ENCODE results near the gene TET3. TPM values are rescaled to one million over a fixed set of nuclear protein-coding genes. Genes with fewer than 3 reads are reported as not detected.
A peak's percentile ranks its signal among the peaks of the same experiment; 100 is the strongest.

The TET3 gene
- total and polyA plus RNA-seq, 9 of the 15 experiments (the other 6 are each of a cell fraction or from before 2014, with no cell fraction given) = 0.35 to 16.3 (median 5.5) TPM

GRCh38 chr2:73976803-73977202 is 7.9 kb upstream of the TET3 start:
- ATAC-seq (no peak), DNase-seq (ENCODE audit: extremely low read depth in 1 of 4, low spot score in 3 of 4) (no peak), FAIRE-seq (no peak)
- intact Hi-C loops (cut with micrococcal nuclease) (no loop called here), in situ Hi-C loops (cut with MboI) (no loop called here)
- Histone ChIP-seq H2AFZ (ENCODE audit: low read depth, low read length) (no peak overlapping the region), H3K9ac (ENCODE audit: insufficient read depth in 1 of 2, low read depth in 2 of 2, low read length in 2 of 2) (peak overlapping the region in 1 of 2 experiments; percentile 59; a peak in 1 of 4 replicates), H3K9me1 (ENCODE audit: control insufficient read depth, insufficient read depth, low read length) (no peaks in the 10 kb centered on the region), H3K27me3 (ENCODE audit: control insufficient read depth in 2 of 2, insufficient read depth in 2 of 2, low read length in 2 of 2) (no peaks in the 10 kb centered on the region), H4K20me1 (replicated peaks; ENCODE audit: control insufficient read depth, insufficient read depth, low read length) (no peaks in the 10 kb centered on the region), H3K4me2 (ENCODE audit: insufficient read depth, low read length) (no peak overlapping the region), H3K36me3 (ENCODE audit: control insufficient read depth, insufficient read depth, low read length) (peaks cover 2% of the 10 kb centered on the region; the same call in 1 of the 3 replicates), H3K27ac (ENCODE audit: extremely low read depth, low read depth, low read length) (no peak overlapping the region), H3K4me3 (no peak overlapping the region), H3K9me3 (replicated peaks; ENCODE audit: control insufficient read depth, insufficient read depth, low read depth, low read length) (no peaks in the 10 kb centered on the region), H3K79me2 (ENCODE audit: control insufficient read depth, insufficient read depth, low read length) (peaks cover 18% of the 10 kb centered on the region; the same call in 1 of the 3 replicates), H3K4me1 (replicated peaks in 1 of 2; ENCODE audit: control insufficient read depth in 2 of 2, insufficient read depth in 2 of 2, low read length in 2 of 2) (peaks cover 23 to 39% of the 10 kb centered on the region in 2 experiments; a peak in 4 of 5 replicates)
- WGBS (ENCODE audit: insufficient coverage, low coverage, missing lambda C conversion rate) = 89% methylated on average over 1 of the region's 1 CpG
- POLR2A ChIA-PET = interaction anchor here (1.0 to 1.7 kb wide), 4 partner anchors 9 to 202 kb away, joined by 3 to 8 read pairs (median 4); partner anchors contain the start of gene MOB1A
- CTCF ChIA-PET (ENCODE audit: low intra/inter-chr PET ratio) = no interaction called here
- BruUV-seq (replicated peaks) = no TSS peak
- TF ChIP-seq ZNF212 (CRISPR knock-in tag; IDR thresholded peaks at IDR 0.05) (no peak), SIRT6 (IDR thresholded peaks at IDR 0.05; ENCODE audit: low read depth, low read length) (no peak), HDAC3 (IDR thresholded peaks at IDR 0.05; ENCODE audit: borderline replicate concordance, partially characterized antibody) (no peak), CTBP1 (IDR thresholded peaks at IDR 0.05; ENCODE audit: borderline replicate concordance) (no peak), ZNF449 (CRISPR knock-in tag; IDR thresholded peaks at IDR 0.05) (no peak), ATF7 (IDR thresholded peaks at IDR 0.05) (no peak)
- TF ChIP-seq, protein P1, sequence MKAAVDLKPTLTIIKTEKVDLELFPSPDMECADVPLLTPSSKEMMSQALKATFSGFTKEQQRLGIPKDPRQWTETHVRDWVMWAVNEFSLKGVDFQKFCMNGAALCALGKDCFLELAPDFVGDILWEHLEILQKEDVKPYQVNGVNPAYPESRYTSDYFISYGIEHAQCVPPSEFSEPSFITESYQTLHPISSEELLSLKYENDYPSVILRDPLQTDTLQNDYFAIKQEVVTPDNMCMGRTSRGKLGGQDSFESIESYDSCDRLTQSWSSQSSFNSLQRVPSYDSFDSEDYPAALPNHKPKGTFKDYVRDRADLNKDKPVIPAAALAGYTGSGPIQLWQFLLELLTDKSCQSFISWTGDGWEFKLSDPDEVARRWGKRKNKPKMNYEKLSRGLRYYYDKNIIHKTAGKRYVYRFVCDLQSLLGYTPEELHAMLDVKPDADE (conservative IDR thresholded peaks at IDR 0.05; ENCODE audit: control insufficient read depth, low read depth, low read length) = no peak
- TF ChIP-seq, protein P2, sequence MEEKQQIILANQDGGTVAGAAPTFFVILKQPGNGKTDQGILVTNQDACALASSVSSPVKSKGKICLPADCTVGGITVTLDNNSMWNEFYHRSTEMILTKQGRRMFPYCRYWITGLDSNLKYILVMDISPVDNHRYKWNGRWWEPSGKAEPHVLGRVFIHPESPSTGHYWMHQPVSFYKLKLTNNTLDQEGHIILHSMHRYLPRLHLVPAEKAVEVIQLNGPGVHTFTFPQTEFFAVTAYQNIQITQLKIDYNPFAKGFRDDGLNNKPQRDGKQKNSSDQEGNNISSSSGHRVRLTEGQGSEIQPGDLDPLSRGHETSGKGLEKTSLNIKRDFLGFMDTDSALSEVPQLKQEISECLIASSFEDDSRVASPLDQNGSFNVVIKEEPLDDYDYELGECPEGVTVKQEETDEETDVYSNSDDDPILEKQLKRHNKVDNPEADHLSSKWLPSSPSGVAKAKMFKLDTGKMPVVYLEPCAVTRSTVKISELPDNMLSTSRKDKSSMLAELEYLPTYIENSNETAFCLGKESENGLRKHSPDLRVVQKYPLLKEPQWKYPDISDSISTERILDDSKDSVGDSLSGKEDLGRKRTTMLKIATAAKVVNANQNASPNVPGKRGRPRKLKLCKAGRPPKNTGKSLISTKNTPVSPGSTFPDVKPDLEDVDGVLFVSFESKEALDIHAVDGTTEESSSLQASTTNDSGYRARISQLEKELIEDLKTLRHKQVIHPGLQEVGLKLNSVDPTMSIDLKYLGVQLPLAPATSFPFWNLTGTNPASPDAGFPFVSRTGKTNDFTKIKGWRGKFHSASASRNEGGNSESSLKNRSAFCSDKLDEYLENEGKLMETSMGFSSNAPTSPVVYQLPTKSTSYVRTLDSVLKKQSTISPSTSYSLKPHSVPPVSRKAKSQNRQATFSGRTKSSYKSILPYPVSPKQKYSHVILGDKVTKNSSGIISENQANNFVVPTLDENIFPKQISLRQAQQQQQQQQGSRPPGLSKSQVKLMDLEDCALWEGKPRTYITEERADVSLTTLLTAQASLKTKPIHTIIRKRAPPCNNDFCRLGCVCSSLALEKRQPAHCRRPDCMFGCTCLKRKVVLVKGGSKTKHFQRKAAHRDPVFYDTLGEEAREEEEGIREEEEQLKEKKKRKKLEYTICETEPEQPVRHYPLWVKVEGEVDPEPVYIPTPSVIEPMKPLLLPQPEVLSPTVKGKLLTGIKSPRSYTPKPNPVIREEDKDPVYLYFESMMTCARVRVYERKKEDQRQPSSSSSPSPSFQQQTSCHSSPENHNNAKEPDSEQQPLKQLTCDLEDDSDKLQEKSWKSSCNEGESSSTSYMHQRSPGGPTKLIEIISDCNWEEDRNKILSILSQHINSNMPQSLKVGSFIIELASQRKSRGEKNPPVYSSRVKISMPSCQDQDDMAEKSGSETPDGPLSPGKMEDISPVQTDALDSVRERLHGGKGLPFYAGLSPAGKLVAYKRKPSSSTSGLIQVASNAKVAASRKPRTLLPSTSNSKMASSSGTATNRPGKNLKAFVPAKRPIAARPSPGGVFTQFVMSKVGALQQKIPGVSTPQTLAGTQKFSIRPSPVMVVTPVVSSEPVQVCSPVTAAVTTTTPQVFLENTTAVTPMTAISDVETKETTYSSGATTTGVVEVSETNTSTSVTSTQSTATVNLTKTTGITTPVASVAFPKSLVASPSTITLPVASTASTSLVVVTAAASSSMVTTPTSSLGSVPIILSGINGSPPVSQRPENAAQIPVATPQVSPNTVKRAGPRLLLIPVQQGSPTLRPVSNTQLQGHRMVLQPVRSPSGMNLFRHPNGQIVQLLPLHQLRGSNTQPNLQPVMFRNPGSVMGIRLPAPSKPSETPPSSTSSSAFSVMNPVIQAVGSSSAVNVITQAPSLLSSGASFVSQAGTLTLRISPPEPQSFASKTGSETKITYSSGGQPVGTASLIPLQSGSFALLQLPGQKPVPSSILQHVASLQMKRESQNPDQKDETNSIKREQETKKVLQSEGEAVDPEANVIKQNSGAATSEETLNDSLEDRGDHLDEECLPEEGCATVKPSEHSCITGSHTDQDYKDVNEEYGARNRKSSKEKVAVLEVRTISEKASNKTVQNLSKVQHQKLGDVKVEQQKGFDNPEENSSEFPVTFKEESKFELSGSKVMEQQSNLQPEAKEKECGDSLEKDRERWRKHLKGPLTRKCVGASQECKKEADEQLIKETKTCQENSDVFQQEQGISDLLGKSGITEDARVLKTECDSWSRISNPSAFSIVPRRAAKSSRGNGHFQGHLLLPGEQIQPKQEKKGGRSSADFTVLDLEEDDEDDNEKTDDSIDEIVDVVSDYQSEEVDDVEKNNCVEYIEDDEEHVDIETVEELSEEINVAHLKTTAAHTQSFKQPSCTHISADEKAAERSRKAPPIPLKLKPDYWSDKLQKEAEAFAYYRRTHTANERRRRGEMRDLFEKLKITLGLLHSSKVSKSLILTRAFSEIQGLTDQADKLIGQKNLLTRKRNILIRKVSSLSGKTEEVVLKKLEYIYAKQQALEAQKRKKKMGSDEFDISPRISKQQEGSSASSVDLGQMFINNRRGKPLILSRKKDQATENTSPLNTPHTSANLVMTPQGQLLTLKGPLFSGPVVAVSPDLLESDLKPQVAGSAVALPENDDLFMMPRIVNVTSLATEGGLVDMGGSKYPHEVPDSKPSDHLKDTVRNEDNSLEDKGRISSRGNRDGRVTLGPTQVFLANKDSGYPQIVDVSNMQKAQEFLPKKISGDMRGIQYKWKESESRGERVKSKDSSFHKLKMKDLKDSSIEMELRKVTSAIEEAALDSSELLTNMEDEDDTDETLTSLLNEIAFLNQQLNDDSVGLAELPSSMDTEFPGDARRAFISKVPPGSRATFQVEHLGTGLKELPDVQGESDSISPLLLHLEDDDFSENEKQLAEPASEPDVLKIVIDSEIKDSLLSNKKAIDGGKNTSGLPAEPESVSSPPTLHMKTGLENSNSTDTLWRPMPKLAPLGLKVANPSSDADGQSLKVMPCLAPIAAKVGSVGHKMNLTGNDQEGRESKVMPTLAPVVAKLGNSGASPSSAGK (IDR thresholded peaks at IDR 0.05) = no peak

Data from K562 (cell line).